ENCODE data around the gene CDY2A.
"Not testable (repeated sequence)": the region's sequence is repeated elsewhere in the genome, so short reads cannot be mapped to it uniquely, and the experiment has no call there.

The CDY2A gene
- total RNA-seq = 0 to 0.11 (median 0) reads per million in 17 experiments

- not testable (repeated sequence) for DNase-seq
Measured at GRCh38 chrY:18025487-18025886, at the start of gene CDY2A. TSS of gene CDY2A (plus strand) at chrY:18025787. CDS start at chrY:18026115, 328 bp downstream.

GRCh38 chrY:17997586-17997985 lies 28.0 kb upstream of the CDY2A start:
- DNase-seq = not testable (repeated sequence)

- DNase-seq = not testable (repeated sequence)
Measured at GRCh38 chrY:17998266-17998665, 27.3 kb upstream of the CDY2A start.

GRCh38 chrY:18023897-18024296 lies 1.7 kb upstream of the CDY2A start:
- DNase-seq = not testable (repeated sequence)

GRCh38 chrY:18028845-18029244 lies 3.3 kb downstream of the CDY2A start:
- DNase-seq = not testable (repeated sequence)

GRCh38 chrY:18030178-18030577 lies 4.6 kb downstream of the CDY2A start:
- not testable (repeated sequence) for DNase-seq

GRCh38 chrY:18034100-18034814 lies 8.7 kb downstream of the CDY2A start:
- DNase-seq = not testable (repeated sequence)

GRCh38 chrY:18034864-18035263 lies 9.3 kb downstream of the CDY2A start:
- DNase-seq = not testable (repeated sequence)

- not testable (repeated sequence) for DNase-seq
Measured at GRCh38 chrY:18044990-18045389, 19.4 kb downstream of the CDY2A start.

- not testable (repeated sequence) for DNase-seq
Measured at GRCh38 chrY:18048149-18049040, 22.8 kb downstream of the CDY2A start.

GRCh38 chrY:18049061-18049460 lies 23.5 kb downstream of the CDY2A start:
- not testable (repeated sequence) for DNase-seq

GRCh38 chrY:18056473-18056872 lies 30.9 kb downstream of the CDY2A start:
- not testable (repeated sequence) for DNase-seq

GRCh38 chrY:18073464-18073863 lies 47.9 kb downstream of the CDY2A start:
- DNase-seq = not testable (repeated sequence)
